Left ventricle myocardium inferior (tissue), 1 donor: ENCODE data around the gene ISLR. TPM values are rescaled to one million over a fixed set of nuclear protein-coding genes. Genes with fewer than 3 reads are reported as not detected.
A peak's percentile ranks its signal among the peaks of the same experiment; 100 is the strongest.

Experiments used
- DNase-seq: peaks from one replicate; pipeline ENCODE4 v3.0.0-alpha.2; 2020
- H3K27ac ChIP-seq: fragments of 200-600 bp; replicated peaks from 2 replicates; pipeline ENCODE4 v1.8.0; 2021
- H3K27me3 ChIP-seq: fragments of 200-600 bp; 2 replicates; pipeline ENCODE4 v1.8.0; 2021; ENCODE audit warnings: low read depth
- H3K36me3 ChIP-seq: fragments of 200-600 bp; 2 replicates; pipeline ENCODE4 v1.8.0; 2021
- H3K4me1 ChIP-seq: fragments of 200-600 bp; 2 replicates; pipeline ENCODE4 v1.8.0; 2021
- H3K4me3 ChIP-seq: fragments of 200-600 bp; 2 replicates; pipeline ENCODE4 v1.8.0; 2021; ENCODE audit warnings: mild to moderate bottlenecking, moderate library complexity
- H3K9me3 ChIP-seq: fragments of 200-600 bp; replicated peaks from 2 replicates; pipeline ENCODE4 v1.8.0; 2021
- CTCF ChIP-seq: fragments of 200-600 bp; IDR thresholded peaks from 2 replicates; pipeline ENCODE4 v1.8.0; 2021; ENCODE audit warnings: antibody characterized with exemption, mild to moderate bottlenecking, borderline replicate concordance
- intact Hi-C: fragments of 100-400 bp; cut with micrococcal nuclease; formaldehyde crosslinking; loops from one replicate; pipeline ENCODE4 v1.11.0; 2022
- total RNA-seq: library from RNA; stranded (reverse); fragmentation: NEBNext Ultra II Directional; extraction: Animal tissue kit (Norgen Biotek cat#: 25700); gene quantifications from one replicate; pipeline ENCODE4 v1.2.1, GENCODE V29; 2021
- donor health status: DM: no; HTN: yes; CAD: no; lungs with severe emphysema.

ISLR gene
- total RNA-seq, 1 donor from 2014 or later, result 12.7 TPM

- H3K9me3 ChIP-seq, result no peaks in the 10 kb centered on the region
- no peak for TF ChIP-seq CTCF
- H3K27me3 ChIP-seq, result no peaks in the 10 kb centered on the region
- intact Hi-C loops, result no loop called here
- peak; percentile 10 for DNase-seq
- H3K4me1 ChIP-seq, result peaks cover 84% of the 10 kb centered on the region
- no peak overlapping the region for H3K27ac ChIP-seq
- no peaks in the 10 kb centered on the region for H3K36me3 ChIP-seq
- H3K4me3 ChIP-seq, result no peak overlapping the region
Measured at GRCh38 chr15:74176262-74177214, 3.0 kb downstream of the ISLR start.

- Histone ChIP-seq H3K9me3 (no peaks in the 10 kb centered on the region), H3K36me3 (no peaks in the 10 kb centered on the region), H3K4me3 (no peak overlapping the region), H3K4me1 (peaks cover 67% of the 10 kb centered on the region), H3K27ac (peak overlapping the region; percentile 83), H3K27me3 (no peaks in the 10 kb centered on the region)
- intact Hi-C loops, result no loop called here
- TF ChIP-seq CTCF, result no peak
- no peak for DNase-seq
Measured at GRCh38 chr15:74178326-74179100, 5.0 kb downstream of the ISLR start.

- DNase-seq, result peak; percentile 78
- Histone ChIP-seq H3K27ac (peak overlapping the region; percentile 83), H3K4me3 (peak overlapping the region; percentile 11), H3K27me3 (no peaks in the 10 kb centered on the region), H3K4me1 (peaks cover 59% of the 10 kb centered on the region), H3K36me3 (no peaks in the 10 kb centered on the region), H3K9me3 (no peaks in the 10 kb centered on the region)
- intact Hi-C loops, result no loop called here
- TF ChIP-seq CTCF, result no peak
Measured at GRCh38 chr15:74179101-74179841, 5.8 kb downstream of the ISLR start.

GRCh38 chr15:74179983-74180880 lies 6.7 kb downstream of the ISLR start:
- H3K9me3 ChIP-seq, result no peaks in the 10 kb centered on the region
- peak overlapping the region; percentile 83 for H3K27ac ChIP-seq
- TF ChIP-seq CTCF, result no peak
- DNase-seq, result peak; percentile 44
- intact Hi-C loops, result no loop called here
- no peaks in the 10 kb centered on the region for H3K27me3 ChIP-seq
- H3K36me3 ChIP-seq, result no peaks in the 10 kb centered on the region
- peak overlapping the region; percentile 11 for H3K4me3 ChIP-seq
- peaks cover 50% of the 10 kb centered on the region for H3K4me1 ChIP-seq
